VCaP (cell line): Measurements from ENCODE around the gene SEC14L1.

Source experiments
- H3K27ac ChIP-seq: fragments of 450-650 bp; 2 replicates; pipeline ENCODE4 v1.5.1; 2017
- TF ChIP-seq, protein P1 (sequence below): fragments of 450-650 bp; conservative IDR thresholded peaks from 2 replicates; pipeline ENCODE4 v1.5.1; 2017; ENCODE audit warnings: mild to moderate bottlenecking, moderate library complexity

Gene SEC14L1

DNA sequence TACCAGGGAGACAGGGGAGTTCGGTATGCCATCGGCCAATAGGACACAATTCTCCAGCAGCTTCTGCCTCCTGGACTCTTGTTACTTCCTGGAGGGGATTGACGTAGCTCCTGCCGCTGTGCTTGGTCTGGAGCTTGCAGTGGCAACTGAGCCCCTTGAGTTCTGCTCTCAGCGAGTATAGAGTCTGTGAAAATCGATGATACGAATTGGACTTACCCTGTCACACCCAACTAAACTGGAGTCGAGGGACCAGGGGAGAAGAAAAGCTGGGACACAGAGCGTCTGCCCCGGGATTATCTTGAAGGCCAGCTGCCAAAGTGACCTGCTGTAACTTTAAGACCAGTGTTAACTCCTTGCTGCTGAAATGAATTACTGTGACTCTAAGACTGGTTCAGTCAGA is 22.2 kb downstream of the SEC14L1 start:
- TF ChIP-seq, protein P1, sequence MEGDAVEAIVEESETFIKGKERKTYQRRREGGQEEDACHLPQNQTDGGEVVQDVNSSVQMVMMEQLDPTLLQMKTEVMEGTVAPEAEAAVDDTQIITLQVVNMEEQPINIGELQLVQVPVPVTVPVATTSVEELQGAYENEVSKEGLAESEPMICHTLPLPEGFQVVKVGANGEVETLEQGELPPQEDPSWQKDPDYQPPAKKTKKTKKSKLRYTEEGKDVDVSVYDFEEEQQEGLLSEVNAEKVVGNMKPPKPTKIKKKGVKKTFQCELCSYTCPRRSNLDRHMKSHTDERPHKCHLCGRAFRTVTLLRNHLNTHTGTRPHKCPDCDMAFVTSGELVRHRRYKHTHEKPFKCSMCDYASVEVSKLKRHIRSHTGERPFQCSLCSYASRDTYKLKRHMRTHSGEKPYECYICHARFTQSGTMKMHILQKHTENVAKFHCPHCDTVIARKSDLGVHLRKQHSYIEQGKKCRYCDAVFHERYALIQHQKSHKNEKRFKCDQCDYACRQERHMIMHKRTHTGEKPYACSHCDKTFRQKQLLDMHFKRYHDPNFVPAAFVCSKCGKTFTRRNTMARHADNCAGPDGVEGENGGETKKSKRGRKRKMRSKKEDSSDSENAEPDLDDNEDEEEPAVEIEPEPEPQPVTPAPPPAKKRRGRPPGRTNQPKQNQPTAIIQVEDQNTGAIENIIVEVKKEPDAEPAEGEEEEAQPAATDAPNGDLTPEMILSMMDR: no peak
- peak overlapping the region; percentile 94; the same call in 1 of the 2 replicates for H3K27ac ChIP-seq

DNA sequence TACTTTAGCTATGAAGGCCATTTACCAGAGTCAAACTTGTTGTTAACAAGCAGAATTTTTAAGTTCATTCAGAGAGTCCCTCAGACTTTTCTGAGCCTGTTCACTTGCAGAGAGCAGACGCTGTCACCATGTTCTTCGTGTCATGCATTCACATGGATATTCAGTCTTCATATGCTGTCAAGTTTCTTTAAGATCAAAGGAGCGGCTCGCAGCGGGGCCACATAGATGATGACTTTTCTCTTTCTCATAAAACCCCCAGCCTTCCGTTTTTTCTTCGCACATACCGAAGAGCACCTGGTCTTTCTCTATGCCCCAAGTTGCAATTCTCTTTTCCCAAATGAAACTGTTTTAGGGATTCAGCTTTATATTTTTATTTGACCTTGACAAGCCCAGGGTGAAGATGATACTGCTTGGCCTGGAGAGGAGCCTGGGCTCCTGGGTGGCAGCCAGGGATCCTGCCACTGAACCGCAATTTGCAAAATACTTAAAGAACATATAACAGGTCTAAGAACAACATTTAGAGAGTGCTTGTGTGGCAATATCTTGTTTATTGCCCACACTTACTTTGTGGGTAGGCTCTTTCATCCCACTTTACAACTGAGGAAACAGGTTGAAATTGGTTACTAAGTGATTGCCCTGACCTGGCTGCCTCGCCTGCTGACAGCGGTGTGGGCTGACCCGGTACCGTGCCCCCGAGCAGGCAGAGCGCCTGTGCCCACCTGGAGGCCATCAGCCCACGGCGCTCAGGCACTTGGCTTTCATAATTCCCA is 22.9 kb downstream of the SEC14L1 start:
- TF ChIP-seq, protein P1: no peak
- H3K27ac ChIP-seq: peak overlapping the region; percentile 29

DNA sequence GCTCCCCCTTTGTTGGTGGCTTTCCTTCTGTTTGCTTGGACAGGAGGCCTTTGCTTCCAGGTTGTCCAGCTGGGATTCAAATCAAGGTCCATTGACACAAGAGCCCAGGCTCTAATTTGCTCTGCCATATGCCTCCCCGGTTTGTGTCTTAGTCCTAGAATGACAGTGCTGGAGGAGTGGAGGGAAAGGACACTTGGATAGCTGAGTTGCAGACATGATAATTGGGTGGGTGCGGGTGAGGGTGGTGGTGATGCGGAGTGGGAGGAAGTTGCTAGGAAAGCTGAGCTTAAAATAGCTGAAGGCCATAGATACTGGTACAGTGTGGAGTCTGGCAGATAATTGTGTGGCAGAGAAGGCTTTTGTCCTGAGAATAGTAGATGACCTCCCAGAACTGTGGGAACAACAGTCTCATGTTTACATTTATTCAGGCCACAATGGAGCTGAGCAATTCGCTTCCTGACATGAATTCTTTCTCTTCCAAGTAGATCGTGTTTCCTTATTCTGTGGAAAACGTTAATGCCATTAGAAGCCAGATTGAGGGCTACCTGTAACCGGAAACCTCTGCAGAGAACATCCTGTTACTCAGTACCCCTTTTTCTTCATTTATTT is 23.8 kb downstream of the SEC14L1 start:
- TF ChIP-seq, protein P1: no peak
- H3K27ac ChIP-seq: peak overlapping the region; percentile 29; the same call in 1 of the 2 replicates

DNA sequence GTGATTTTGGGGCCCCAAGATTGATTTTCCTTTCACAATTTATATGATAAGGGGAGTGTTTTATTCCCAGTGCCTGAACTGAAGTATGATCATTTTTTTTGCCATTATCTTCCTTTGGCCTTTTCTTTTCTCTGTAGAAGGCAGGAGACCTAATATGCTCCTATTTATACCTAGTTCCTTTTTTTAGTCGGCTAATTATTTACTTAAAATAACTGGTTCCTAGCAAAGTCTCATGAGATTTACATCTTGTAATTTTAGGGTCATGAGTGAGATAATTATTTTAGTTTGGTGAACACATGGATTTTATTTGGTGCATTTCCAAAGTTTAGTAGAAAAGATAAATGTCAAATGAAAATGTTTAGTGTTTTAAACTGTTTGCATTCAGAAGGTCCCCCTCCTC is 24.8 kb downstream of the SEC14L1 start:
- TF ChIP-seq, protein P1: no peak
- H3K27ac ChIP-seq: peak overlapping the region; percentile 29; the same call in 1 of the 2 replicates

DNA sequence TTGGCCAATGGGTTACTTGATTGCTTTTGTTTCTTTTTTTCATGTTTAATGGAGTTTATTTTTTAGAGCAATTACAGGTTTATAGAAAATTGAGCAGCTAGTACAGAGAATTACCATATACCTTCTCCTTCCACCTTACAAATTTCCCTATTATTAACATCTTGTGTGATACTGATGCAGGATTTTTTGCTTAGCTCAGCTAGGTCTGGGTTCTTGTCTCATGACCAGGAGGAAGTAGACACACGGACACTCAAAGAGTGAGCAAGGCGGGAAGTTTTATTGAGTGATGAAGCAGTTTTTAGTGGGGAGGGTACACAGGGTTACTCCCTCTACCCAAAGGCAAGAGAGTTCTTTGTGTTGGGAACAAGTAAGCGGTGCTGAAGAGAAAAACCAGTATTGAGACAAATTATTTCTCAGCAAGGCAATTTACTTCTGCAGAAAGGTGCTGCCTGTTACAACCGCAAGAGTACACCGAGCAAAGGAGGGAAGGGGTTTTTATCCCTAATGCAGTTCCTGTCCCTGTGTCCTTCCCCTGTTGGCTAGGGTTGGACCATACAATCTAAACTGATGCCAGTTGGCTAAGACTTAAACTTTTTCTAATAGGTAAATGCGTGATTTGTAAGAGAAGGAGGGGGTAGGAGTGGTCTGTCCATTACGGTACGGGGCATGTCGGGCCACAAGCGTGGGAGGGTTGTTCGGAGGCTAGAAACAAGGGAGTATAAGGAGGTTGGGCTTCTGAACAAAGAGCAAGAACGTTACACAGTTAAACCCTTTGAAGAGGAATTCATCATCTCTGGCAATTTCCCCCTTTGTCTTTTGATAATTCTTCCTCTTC is 26.9 kb downstream of the SEC14L1 start:
- TF ChIP-seq, protein P1: no peak
- no peak overlapping the region for H3K27ac ChIP-seq

DNA sequence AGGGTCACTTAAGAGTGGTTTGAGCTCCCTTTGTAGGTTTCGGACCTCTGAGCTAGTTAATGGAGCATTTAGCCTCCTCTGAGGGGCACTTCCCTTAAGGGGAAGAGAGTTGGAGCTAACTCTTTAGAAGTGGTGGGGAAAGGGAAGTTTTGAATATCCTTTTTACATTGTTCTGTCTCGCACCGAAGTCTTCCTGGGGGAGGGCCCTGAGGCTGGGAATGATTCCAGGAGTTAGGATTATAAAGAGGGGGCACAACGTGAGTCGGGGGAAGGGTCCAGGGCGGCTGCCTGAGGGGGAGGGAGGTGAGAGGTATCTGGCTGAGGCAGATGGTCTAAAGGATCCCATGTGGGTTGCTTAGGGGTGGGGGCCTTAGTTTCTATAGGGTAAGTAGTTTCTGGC is 32.3 kb downstream of the SEC14L1 start:
- TF ChIP-seq, protein P1: no peak
- H3K27ac ChIP-seq: no peak overlapping the region
